GM12878 (cell line): ENCODE results near the gene CCDC187. TPM values are rescaled to one million over a fixed set of nuclear protein-coding genes. Genes with fewer than 3 reads are reported as not detected.

Experiments
- ATAC-seq: fragments of 200-7000 bp; cut with Tn5 transposase; 3 replicates; pipeline ENCODE4 v1.9.1; 2020; ENCODE audit warnings: mild to moderate bottlenecking, moderate library complexity
- BruUV-seq: library from RNA; stranded (reverse); fragments of 400-500 nt; replicated peaks from 2 replicates; lab custom pipeline; 2021; lab: Mats Ljungman, UMichigan
- CTCF ChIA-PET: fragments of 300-600 bp; sonication (Branson Sonifier 250); formaldehyde crosslinking; extraction: SDS; loops from one replicate; lab custom pipeline; 2021; ENCODE audit warnings: inconsistent platforms; lab: Yijun Ruan, JAX
- POLR2A ChIA-PET: fragments of 350-600 bp; formaldehyde crosslinking; extraction: SDS; loops from one replicate; lab custom pipeline; 2021; ENCODE audit warnings: inconsistent platforms; lab: Charles Lee
- RAD21 ChIA-PET: fragments of 300-600 bp; sonication (Branson Sonifier 250); formaldehyde crosslinking; loops from one replicate; lab custom pipeline; 2023; ENCODE audit warnings: antibody characterized with exemption; ENCODE audit not compliant: unreplicated experiment; lab: Charles Lee
- SMC1A ChIA-PET: fragments of 300-600 bp; sonication (Branson Sonifier 250); formaldehyde crosslinking; loops from one replicate; lab custom pipeline; 2023; ENCODE audit not compliant: unreplicated experiment, uncharacterized antibody; lab: Charles Lee
- DNase-seq: peaks from one replicate; pipeline ENCODE4 v3.0.0-alpha.2; 2011; ENCODE audit warnings: low read depth, low spot score
- FAIRE-seq: peaks from 3 replicates; lab custom pipeline; 2011; peaks lifted over from hg19 to GRCh38; lab: Jason Lieb, UNC
- H2AFZ ChIP-seq: 2 replicates; pipeline ENCODE4 v1.6.0; 2011; ENCODE audit warnings: low read depth, low read length, control low read depth; ENCODE audit not compliant: control insufficient read depth
- H3K27ac ChIP-seq: 2 replicates; pipeline ENCODE4 v1.5.1; 2011; ENCODE audit warnings: control low read depth; ENCODE audit not compliant: control insufficient read depth, insufficient read depth
- H3K27me3 ChIP-seq, 2 experiments: replicated peaks in 1 of 2; 2 replicates each; pipeline versions ENCODE4 v1.6.0 to v1.6.1; 2011; ENCODE audit warnings: low read length in 1 of 2; ENCODE audit not compliant: control insufficient read depth in 2 of 2, insufficient read depth in 2 of 2
- H3K36me3 ChIP-seq, 2 experiments: 2 replicates each; pipeline ENCODE4 v1.5.1; 2011; ENCODE audit warnings: low read length in 1 of 2; ENCODE audit not compliant: control insufficient read depth in 2 of 2, insufficient read depth in 2 of 2
- H3K4me1 ChIP-seq: 2 replicates; pipeline ENCODE4 v1.6.1; 2011; ENCODE audit warnings: mild to moderate bottlenecking, low read length, moderate library complexity, mixed read lengths; ENCODE audit not compliant: control insufficient read depth, insufficient read depth
- H3K4me2 ChIP-seq: 2 replicates; pipeline ENCODE4 v1.6.0; 2011; ENCODE audit warnings: control low read depth; ENCODE audit not compliant: control insufficient read depth, insufficient read depth
- H3K4me3 ChIP-seq: fragments of 200-600 bp; sonication (generic); 2 replicates; pipeline ENCODE4 v1.5.1; 2016
- H3K79me2 ChIP-seq: 2 replicates; pipeline ENCODE4 v1.6.0; 2011; ENCODE audit warnings: low read length; ENCODE audit not compliant: control insufficient read depth, insufficient read depth
- H3K9ac ChIP-seq: 2 replicates; pipeline ENCODE4 v1.8.0; 2011; ENCODE audit warnings: low read length, control low read depth, mixed read lengths; ENCODE audit not compliant: control insufficient read depth, insufficient read depth
- H3K9me3 ChIP-seq: replicated peaks from 3 replicates; pipeline ENCODE4 v1.5.1; 2011; ENCODE audit warnings: mild to moderate bottlenecking, low read length; ENCODE audit not compliant: control insufficient read depth, insufficient read depth
- H4K20me1 ChIP-seq: 2 replicates; pipeline ENCODE4 v1.6.0; 2011; ENCODE audit not compliant: control insufficient read depth, insufficient read depth
- CHD2 ChIP-seq: IDR thresholded peaks from 2 replicates; pipeline ENCODE4 v1.6.1; 2011; ENCODE audit warnings: low read depth, low read length, improper control_type of control experiment, borderline replicate concordance
- MTA2 ChIP-seq: fragments of 450-650 bp; IDR thresholded peaks from 2 replicates; pipeline ENCODE4 v1.6.1; 2016; ENCODE audit warnings: low read depth, mild to moderate bottlenecking, moderate library complexity
- MYB ChIP-seq: fragments of 150-350 bp; IDR thresholded peaks from 2 replicates; pipeline ENCODE4 v1.6.1; 2014; ENCODE audit warnings: mild to moderate bottlenecking, low read depth, low read length, borderline replicate concordance
- POLR2A ChIP-seq: IDR thresholded peaks from 2 replicates; pipeline ENCODE4 v1.6.1; 2011; ENCODE audit warnings: low read depth, mild to moderate bottlenecking, low read length
- WGBS: methylation state at CpG from one replicate; pipeline ENCODE4 v1.1.6; 2016; ENCODE audit warnings: low lambda C conversion rate; ENCODE audit not compliant: insufficient replicate concordance, insufficient coverage; ENCODE audit errors: missing lambda C conversion rate; 5-methylcytosine and 5-hydroxymethylcytosine counted together
- in situ Hi-C: fragments of 300-500 bp; cut with MboI; formaldehyde crosslinking; loops from 9 replicates; pipeline ENCODE4 v1.14.3; 2018; ENCODE audit warnings: mixed read lengths
- intact Hi-C: fragments of 100-400 bp; cut with micrococcal nuclease; formaldehyde crosslinking; loops from one replicate; pipeline ENCODE4 v1.14.2; 2022; ENCODE audit not compliant: unreplicated experiment
- polyA plus RNA-seq, 11 experiments: library from polyadenylated mRNA; depleted of rRNA in 4 of 11; unstranded in 6 of 11; stranded (reverse) in 5 of 11; fragments of >200 nt; fragmentation: Nextera tagmentation in 4 of 11; fragmentation: Illumina TruSeq in 1 of 11; extraction: Ambion mirVana in 4 of 11; extraction: Trizol in 1 of 11; gene quantifications; 1 replicate in 1 of 11; 2 replicates in 10 of 11; pipeline versions ENCODE4 v1.2.1 to v1.2.3, GENCODE V29; 2011 to 2016; ENCODE audit warnings: inconsistent platforms in 2 of 11, missing spikeins in 2 of 11, low read depth in 1 of 11
- total RNA-seq, 4 experiments: library from RNA; depleted of rRNA in 3 of 4; stranded (reverse); fragments of >200 nt in 3 of 4; fragmentation: Illumina TruSeq in 1 of 4; extraction: Trizol in 1 of 4; gene quantifications; 2 replicates each; pipeline versions ENCODE4 v1.2.1 to v1.2.3, GENCODE V29; 2013 to 2021
- TF ChIP-seq, protein P1 (sequence below): fragments of 450-650 bp; IDR thresholded peaks from 2 replicates; pipeline ENCODE4 v1.6.1; 2016; ENCODE audit warnings: mild to moderate bottlenecking

The CCDC187 gene
- total and polyA plus RNA-seq, 10 of the 15 experiments (the other 5 are each of a cell fraction or from before 2014, with no cell fraction given), result 0.04 to 0.23 (median 0.04) TPM; not detected in 7

DNA sequence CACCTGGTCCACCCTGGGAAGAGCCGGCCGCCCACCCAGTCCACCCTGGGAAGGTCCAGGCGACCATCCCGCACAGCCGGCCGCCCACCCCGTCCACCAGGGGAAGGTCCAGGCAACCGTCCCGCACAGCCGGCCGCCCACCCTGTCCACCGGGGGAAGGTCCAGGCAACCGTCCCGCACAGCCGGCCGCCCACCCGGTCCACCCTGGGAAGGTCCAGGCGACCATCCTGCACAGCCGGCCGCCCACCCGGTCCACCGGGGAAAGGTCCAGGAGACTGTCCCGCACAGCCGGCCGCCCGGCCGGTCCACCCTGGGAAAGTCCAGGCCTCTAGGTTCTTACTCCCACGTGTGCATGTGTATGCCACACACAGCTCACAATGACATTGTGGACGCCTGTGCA is 51.6 kb downstream of the CCDC187 start (continued):
- TF ChIP-seq, protein P1, sequence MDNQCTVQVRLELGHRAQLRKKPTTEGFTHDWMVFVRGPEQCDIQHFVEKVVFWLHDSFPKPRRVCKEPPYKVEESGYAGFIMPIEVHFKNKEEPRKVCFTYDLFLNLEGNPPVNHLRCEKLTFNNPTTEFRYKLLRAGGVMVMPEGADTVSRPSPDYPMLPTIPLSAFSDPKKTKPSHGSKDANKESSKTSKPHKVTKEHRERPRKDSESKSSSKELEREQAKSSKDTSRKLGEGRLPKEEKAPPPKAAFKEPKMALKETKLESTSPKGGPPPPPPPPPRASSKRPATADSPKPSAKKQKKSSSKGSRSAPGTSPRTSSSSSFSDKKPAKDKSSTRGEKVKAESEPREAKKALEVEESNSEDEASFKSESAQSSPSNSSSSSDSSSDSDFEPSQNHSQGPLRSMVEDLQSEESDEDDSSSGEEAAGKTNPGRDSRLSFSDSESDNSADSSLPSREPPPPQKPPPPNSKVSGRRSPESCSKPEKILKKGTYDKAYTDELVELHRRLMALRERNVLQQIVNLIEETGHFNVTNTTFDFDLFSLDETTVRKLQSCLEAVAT, result no peak

DNA sequence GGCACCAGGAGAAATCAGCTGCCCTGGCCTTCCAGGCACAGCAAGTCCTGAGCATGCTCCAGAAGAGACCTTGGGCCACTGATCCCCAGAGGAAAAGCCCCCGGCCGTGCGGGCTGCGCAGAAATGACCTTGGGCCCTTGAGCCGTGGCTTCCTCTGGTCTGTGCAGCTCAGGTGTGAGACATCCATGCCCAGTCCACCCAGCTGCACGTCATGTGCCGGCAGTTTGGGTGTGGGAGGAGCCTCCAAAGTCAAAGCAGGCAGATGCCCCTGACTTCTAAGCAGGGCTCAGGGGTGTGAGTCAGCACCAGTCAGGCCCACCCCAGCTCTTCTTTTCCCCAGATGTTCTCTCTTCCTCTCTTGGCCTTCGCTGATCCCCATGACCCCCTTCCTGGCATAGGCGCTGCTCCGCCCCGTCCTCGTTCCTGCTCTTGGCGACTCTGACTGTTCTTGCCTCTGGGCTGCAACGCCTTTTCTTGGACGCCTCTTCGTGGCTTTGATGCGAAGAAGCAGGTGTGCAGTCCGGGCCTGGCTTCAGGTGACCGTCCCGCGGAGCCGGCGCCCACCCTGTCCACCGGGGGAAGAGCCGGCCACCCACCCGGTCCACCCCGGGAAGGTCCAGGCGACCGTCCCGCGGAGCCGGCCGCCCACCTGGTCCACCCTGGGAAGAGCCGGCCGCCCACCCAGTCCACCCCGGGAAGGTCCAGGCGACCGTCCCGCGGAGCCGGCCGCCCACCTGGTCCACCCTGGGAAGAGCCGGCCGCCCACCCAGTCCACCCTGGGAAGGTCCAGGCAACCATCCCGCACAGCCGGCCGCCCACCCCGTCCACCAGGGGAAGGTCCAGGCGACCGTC is 52.4 kb downstream of the CCDC187 start:
- in situ Hi-C loops (no loop called here), intact Hi-C loops (no loop called here)
- 65% methylated on average over 33 of the region's 50 CpGs for WGBS
- ChIA-PET CTCF (no interaction called here), SMC1A (no interaction called here), POLR2A (no interaction called here), RAD21 (no interaction called here)
- no peak overlapping the region for H3K27ac ChIP-seq
- TF ChIP-seq CHD2 (no peak), MYB (no peak), POLR2A (no peak), MTA2 (no peak)
- no peak overlapping the region for H2AFZ ChIP-seq
- FAIRE-seq (no peak), DNase-seq (no peak), ATAC-seq (no peak)
- no TSS peak for BruUV-seq
- H3K9me3 ChIP-seq, result no peaks in the 10 kb centered on the region
- no peak overlapping the region for H3K9ac ChIP-seq
- H3K36me3 ChIP-seq, result no peaks in the 10 kb centered on the region
- no peaks in the 10 kb centered on the region for H4K20me1 ChIP-seq
- no peak overlapping the region for H3K4me2 ChIP-seq
- H3K79me2 ChIP-seq, result no peaks in the 10 kb centered on the region
- no peak overlapping the region for H3K4me3 ChIP-seq
- H3K27me3 ChIP-seq, result peaks cover 0 to 1% of the 10 kb centered on the region in 2 experiments; a peak in 2 of 4 replicates
- H3K4me1 ChIP-seq, result no peaks in the 10 kb centered on the region
